IPS DF 6.9 (cell line): Measurements from ENCODE around the gene RALGPS1.
A peak's percentile ranks its signal among the peaks of the same experiment; 100 is the strongest.

Experiments
- DNase-seq: peaks from one replicate; pipeline ENCODE4 v3.0.0-alpha.2; 2013; ENCODE audit warnings: low read depth, low spot score
- H3K27ac ChIP-seq: one replicate; pipeline ENCODE4 v1.5.1; 2013; ENCODE audit warnings: low read length, control low read depth
- H3K27me3 ChIP-seq: 2 replicates; pipeline ENCODE4 v1.6.1; 2013; ENCODE audit warnings: mild to moderate bottlenecking, low read length; ENCODE audit not compliant: control insufficient read depth, insufficient read depth
- H3K36me3 ChIP-seq: 2 replicates; pipeline ENCODE4 v1.6.1; 2013; ENCODE audit warnings: low read length; ENCODE audit not compliant: control insufficient read depth, insufficient read depth
- H3K4me1 ChIP-seq: 2 replicates; pipeline ENCODE4 v1.6.1; 2013; ENCODE audit warnings: low read length; ENCODE audit not compliant: control insufficient read depth, insufficient read depth
- H3K4me3 ChIP-seq: 2 replicates; pipeline ENCODE4 v1.5.1; 2013; ENCODE audit warnings: mild to moderate bottlenecking, low read length
- H3K9me3 ChIP-seq: 2 replicates; pipeline ENCODE4 v1.6.1; 2013; ENCODE audit warnings: low read length, inconsistent platforms; ENCODE audit not compliant: control insufficient read depth, insufficient read depth
- WGBS: extraction: QIAGEN DNeasy Blood & Tissue Kit; methylation state at CpG from one replicate; pipeline ENCODE4 v1.1.7; 2013; ENCODE audit warnings: mixed read lengths, missing lambda C conversion rate; ENCODE audit not compliant: insufficient read length, insufficient coverage; 5-methylcytosine and 5-hydroxymethylcytosine counted together

The RALGPS1 gene

DNA sequence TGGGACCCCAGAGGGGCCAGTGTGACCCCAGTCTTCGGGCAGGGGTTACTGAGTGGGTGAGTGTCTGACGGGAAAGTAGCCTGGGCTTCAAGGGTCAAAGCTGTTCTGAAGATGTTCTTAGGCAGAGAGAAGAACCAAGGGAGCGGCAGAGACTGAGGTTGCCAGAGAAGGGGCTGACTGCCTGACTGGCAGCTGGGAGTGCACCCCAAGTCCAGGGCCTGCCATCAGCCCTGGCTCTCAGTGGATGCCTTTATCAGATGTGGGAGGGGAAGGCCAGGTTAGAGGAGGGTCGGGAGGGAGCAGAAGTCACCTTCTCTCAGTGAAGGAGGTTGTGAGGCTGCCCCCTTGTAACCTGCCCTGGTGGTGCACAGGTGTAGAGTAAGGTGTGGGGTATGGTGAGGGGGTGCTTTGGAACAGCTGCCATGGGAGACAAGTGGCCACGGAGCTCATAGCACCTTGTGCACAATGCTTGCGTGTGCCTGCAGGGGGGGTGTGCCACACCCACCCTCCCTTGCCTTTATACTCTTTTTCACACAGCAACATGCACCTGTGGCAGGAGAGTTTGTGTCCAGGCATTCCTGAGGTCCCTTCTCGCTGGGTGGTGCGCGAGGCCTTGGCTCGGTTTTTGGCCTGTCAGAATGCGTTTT, 18.9 kb downstream of the RALGPS1 start:
- no CpG with 5 or more reads among the region's 11 CpGs for WGBS
- peaks cover 7% of the 10 kb centered on the region for H3K4me1 ChIP-seq
- no peaks in the 10 kb centered on the region for H3K9me3 ChIP-seq
- DNase-seq = no peak
- no peak overlapping the region for H3K4me3 ChIP-seq
- H3K27me3 ChIP-seq = no peaks in the 10 kb centered on the region
- H3K27ac ChIP-seq = no peak overlapping the region
- no peaks in the 10 kb centered on the region for H3K36me3 ChIP-seq

DNA sequence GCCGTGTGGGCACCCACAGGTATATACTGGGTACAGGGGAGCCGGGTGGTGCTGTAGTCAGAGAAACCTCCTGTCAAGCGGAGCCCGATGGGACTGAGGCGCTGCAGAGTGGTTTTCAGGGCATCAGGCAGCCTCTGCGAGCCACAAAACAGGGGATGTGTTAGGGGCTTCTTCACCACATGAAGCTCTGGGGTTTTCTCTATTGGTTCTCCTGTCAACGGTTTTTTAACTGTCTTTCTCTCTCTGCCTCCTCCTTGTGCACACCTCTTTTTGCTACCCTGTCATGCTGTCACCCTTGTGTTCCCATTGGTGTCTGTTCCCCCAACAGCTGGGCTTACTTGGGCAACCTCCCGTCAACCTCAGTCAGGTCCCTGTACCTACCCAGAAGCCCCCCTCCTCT, 19.9 kb downstream of the RALGPS1 start:
- WGBS = no CpG with 5 or more reads among the region's 8 CpGs
- Histone ChIP-seq H3K27me3 (no peaks in the 10 kb centered on the region), H3K36me3 (no peaks in the 10 kb centered on the region), H3K4me3 (no peak overlapping the region), H3K4me1 (peaks cover 7% of the 10 kb centered on the region), H3K9me3 (no peaks in the 10 kb centered on the region), H3K27ac (no peak overlapping the region)
- no peak for DNase-seq

DNA sequence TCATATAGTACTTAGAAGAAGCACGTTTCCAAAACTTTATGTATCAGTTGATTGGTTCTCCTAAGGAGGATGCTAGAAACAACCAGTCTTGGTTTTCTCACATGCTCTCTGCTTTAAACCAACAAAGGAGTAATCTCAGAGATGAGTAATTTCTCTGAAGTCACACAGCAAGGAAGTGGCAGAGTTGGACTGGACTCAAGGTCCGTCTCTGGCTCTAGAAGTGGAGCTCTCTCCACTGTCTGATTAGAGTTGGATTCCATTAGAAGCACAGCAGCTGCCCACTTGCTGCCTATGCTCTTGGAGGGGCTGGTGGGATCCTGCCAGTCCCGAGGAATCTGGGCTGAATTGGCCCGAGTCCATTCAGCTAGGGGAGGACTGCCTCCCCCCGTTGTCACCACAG, 21.0 kb downstream of the RALGPS1 start:
- Histone ChIP-seq H3K27ac (no peak overlapping the region), H3K36me3 (no peaks in the 10 kb centered on the region), H3K4me1 (peaks cover 7% of the 10 kb centered on the region), H3K9me3 (no peaks in the 10 kb centered on the region), H3K4me3 (no peak overlapping the region), H3K27me3 (no peaks in the 10 kb centered on the region)
- no CpG with 5 or more reads among the region's 5 CpGs for WGBS
- no peak for DNase-seq

DNA sequence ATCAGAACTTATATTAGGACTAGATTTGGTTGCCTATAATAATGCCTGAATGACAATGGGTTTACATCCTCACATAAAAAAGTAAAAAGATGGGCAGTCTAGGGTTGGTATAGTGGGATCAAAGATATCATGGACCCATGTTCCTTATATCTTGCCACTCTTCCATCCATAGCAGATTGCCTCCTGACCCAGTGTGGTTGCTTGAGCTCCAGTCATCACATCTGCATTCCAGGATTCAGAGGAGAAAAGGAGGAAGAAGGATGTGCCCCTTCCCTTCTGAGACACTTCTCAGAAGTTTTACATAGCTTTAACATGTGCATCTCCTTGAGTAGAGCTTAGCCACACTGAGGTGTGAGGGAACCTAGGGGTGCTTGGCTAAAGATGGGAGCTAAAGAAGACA, 22.9 kb downstream of the RALGPS1 start:
- no peaks in the 10 kb centered on the region for H3K9me3 ChIP-seq
- no peak overlapping the region for H3K27ac ChIP-seq
- H3K4me1 ChIP-seq = peaks cover 7% of the 10 kb centered on the region
- no peaks in the 10 kb centered on the region for H3K27me3 ChIP-seq
- H3K4me3 ChIP-seq = no peak overlapping the region
- no peaks in the 10 kb centered on the region for H3K36me3 ChIP-seq
- DNase-seq = no peak

DNA sequence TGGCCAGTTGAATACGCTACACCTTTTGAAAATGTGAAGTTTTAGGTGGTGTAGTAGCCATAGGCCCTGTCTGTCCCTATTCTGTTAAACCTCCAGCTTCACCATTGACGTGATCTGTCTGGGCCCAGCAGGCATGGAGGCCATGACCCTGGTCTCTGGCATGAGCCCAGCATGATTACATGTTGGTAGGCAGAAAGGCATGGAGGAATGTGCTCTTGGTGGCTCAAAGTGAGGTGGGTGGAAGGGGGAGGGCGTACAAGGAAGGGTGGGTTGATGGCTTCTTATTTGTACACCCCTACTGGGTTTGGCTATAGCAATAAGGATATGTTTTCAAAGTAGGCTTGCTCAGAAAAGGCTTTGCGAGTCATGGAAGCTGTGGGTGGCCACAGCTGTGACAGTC, 23.7 kb downstream of the RALGPS1 start:
- Histone ChIP-seq H3K4me1 (peaks cover 3% of the 10 kb centered on the region), H3K36me3 (no peaks in the 10 kb centered on the region), H3K4me3 (no peak overlapping the region), H3K9me3 (no peaks in the 10 kb centered on the region), H3K27ac (no peak overlapping the region), H3K27me3 (no peaks in the 10 kb centered on the region)
- no peak for DNase-seq
- WGBS = no CpG with 5 or more reads among the region's 4 CpGs

- DNase-seq = no peak
- Histone ChIP-seq H3K27ac (no peak overlapping the region), H3K4me3 (no peak overlapping the region), H3K36me3 (no peaks in the 10 kb centered on the region), H3K4me1 (peaks cover 2% of the 10 kb centered on the region; the same call in 1 of the 2 replicates), H3K27me3 (no peaks in the 10 kb centered on the region), H3K9me3 (no peaks in the 10 kb centered on the region)
- no CpG with 5 or more reads among the region's 6 CpGs for WGBS
Measured at GRCh38 chr9:126939821-126940221, 25.2 kb downstream of the RALGPS1 start.

DNA sequence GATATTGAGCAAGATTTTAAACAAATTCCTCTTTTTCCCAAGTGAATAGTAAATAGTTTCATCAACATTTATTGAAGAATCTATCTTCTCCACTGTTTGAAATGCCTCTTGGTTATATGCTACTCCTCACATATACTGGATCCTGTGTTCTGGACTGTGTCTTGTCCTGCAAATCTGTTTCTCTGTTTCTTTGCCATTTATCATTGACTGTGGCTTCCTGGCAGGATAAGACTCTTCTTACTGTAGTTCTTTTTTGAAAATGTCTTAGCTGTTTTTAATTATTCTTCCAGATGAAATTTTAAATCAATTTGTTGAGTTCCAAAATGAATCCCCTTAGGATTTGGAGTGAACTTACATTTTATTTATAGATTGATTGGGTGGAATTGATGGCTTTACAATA, 27.8 kb downstream of the RALGPS1 start:
- no peak for DNase-seq

GRCh38 chr9:126945682-126946081, 31.1 kb downstream of the RALGPS1 start:
- Histone ChIP-seq H3K4me3 (no peak overlapping the region), H3K27ac (no peak overlapping the region), H3K9me3 (no peaks in the 10 kb centered on the region), H3K4me1 (peaks cover 1% of the 10 kb centered on the region; the same call in 1 of the 2 replicates), H3K27me3 (no peaks in the 10 kb centered on the region), H3K36me3 (no peaks in the 10 kb centered on the region)
- DNase-seq = no peak
- no CpG with 5 or more reads among the region's 7 CpGs for WGBS

More for the DNA sequence above, 27.8 kb downstream of the RALGPS1 start:
- Histone ChIP-seq H3K9me3 (no peaks in the 10 kb centered on the region), H3K4me3 (no peak overlapping the region), H3K27me3 (no peaks in the 10 kb centered on the region), H3K27ac (no peak overlapping the region), H3K36me3 (no peaks in the 10 kb centered on the region), H3K4me1 (peaks cover 3% of the 10 kb centered on the region)

- no CpG with 5 or more reads among the region's 1 CpG for WGBS
- Histone ChIP-seq H3K4me1 (peaks cover 1% of the 10 kb centered on the region; the same call in 1 of the 2 replicates), H3K36me3 (no peaks in the 10 kb centered on the region), H3K27me3 (no peaks in the 10 kb centered on the region), H3K9me3 (no peaks in the 10 kb centered on the region), H3K27ac (no peak overlapping the region), H3K4me3 (no peak overlapping the region)
- peak; percentile 35 for DNase-seq
Measured at GRCh38 chr9:126947529-126947928, 32.9 kb downstream of the RALGPS1 start.

- Histone ChIP-seq H3K27ac (no peak overlapping the region), H3K4me1 (peaks cover under 1% of the 10 kb centered on the region), H3K4me3 (no peak overlapping the region), H3K27me3 (no peaks in the 10 kb centered on the region), H3K9me3 (no peaks in the 10 kb centered on the region), H3K36me3 (no peaks in the 10 kb centered on the region)
- WGBS = no CpG with 5 or more reads among the region's 11 CpGs
- no peak for DNase-seq
Measured at GRCh38 chr9:126952205-126952977, 37.8 kb downstream of the RALGPS1 start.
